H1 (cell line): ENCODE results near the gene GALNT17. TPM values are rescaled to one million over a fixed set of nuclear protein-coding genes. Genes with fewer than 3 reads are reported as not detected.

Source experiments
- EZH2 ChIP-seq: fragments of 200-600 bp; sonication (generic); IDR thresholded peaks from 2 replicates; pipeline ENCODE4 v1.7.1; 2012; ENCODE audit warnings: low read depth, mild to moderate bottlenecking, moderate library complexity, low read length, inconsistent platforms; ENCODE audit not compliant: severe bottlenecking
- RFX5 ChIP-seq: IDR thresholded peaks from 2 replicates; pipeline ENCODE4 v1.6.1; 2011; ENCODE audit warnings: low read depth, low read length, improper control_type of control experiment, borderline replicate concordance
- polyA plus RNA-seq, 7 experiments: library from polyadenylated mRNA; depleted of rRNA in 3 of 7; stranded (reverse) in 5 of 7; unstranded in 2 of 7; fragments of >200 nt in 5 of 7; fragments of 200-250 nt in 2 of 7; gene quantifications; 1 replicate in 5 of 7; 2 replicates in 1 of 7; 4 replicates in 1 of 7; pipeline versions ENCODE4 v1.2.1 to v1.2.3, GENCODE V29; 2011 to 2013; ENCODE audit warnings: missing spikeins in 2 of 7, mixed read lengths in 2 of 7
- total RNA-seq: library from RNA; stranded (reverse); fragmentation: NEBNext Ultra II Directional; extraction: Animal tissue kit (Norgen Biotek cat#: 25700); gene quantifications from 2 replicates; pipeline ENCODE4 v1.2.1, GENCODE V29; 2021

Gene GALNT17
- total and polyA plus RNA-seq, 2 of the 8 experiments (the other 6 are each of a cell fraction or from before 2014, with no cell fraction given) = 37.7 to 47.0 TPM

DNA sequence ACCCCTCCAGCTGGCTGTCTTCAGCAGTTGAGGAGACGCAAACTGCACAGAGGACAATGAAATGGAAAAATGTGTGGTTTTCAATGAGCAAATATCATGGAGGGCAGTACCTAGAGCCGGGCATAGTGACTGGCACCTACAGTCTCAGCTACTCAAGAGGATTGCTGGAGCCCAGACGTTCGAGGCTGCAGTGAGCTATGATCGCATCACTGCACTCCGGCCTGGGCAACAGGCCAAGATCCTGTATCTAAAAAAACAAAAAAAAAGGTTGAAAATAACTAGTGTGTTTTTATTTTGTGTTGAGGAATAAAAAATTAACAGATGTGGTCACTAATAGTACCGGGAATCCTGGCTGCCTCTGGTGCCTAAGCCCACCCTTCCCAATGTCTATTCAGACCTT, 345.5 kb downstream of the GALNT17 start (continued):
- no peak for TF ChIP-seq EZH2
- TF ChIP-seq RFX5 = no peak
- TF ChIP-seq, all 59 proteins: peak for 0
